Neuronal stem cell (in vitro differentiated cells): ENCODE results near the gene BHLHE40. TPM values are rescaled to one million over a fixed set of nuclear protein-coding genes. Genes with fewer than 3 reads are reported as not detected.

Experiments
- DNase-seq: peaks from one replicate; pipeline ENCODE4 v3.0.0-alpha.2; 2013; ENCODE audit warnings: low spot score
- H2AFZ ChIP-seq: one replicate; pipeline ENCODE4 v1.6.1; 2013; ENCODE audit warnings: mild to moderate bottlenecking, low read length, inconsistent platforms
- H2AK5ac ChIP-seq: 2 replicates; pipeline ENCODE4 v1.6.1; 2013; ENCODE audit warnings: low read depth, mild to moderate bottlenecking, inconsistent platforms, low read length, moderate library complexity, mixed read lengths
- H2BK120ac ChIP-seq: 2 replicates; pipeline ENCODE4 v1.6.1; 2013; ENCODE audit warnings: low read depth, mild to moderate bottlenecking, inconsistent platforms, low read length, moderate library complexity, mixed read lengths
- H2BK12ac ChIP-seq: one replicate; pipeline ENCODE4 v1.6.1; 2013; ENCODE audit warnings: low read length, inconsistent platforms
- H2BK15ac ChIP-seq: 2 replicates; pipeline ENCODE4 v1.6.1; 2013; ENCODE audit warnings: mild to moderate bottlenecking, low read length, inconsistent platforms, mixed read lengths
- H2BK5ac ChIP-seq: one replicate; pipeline ENCODE4 v1.6.1; 2013; ENCODE audit warnings: inconsistent platforms, mild to moderate bottlenecking, low read length, moderate library complexity
- H3K14ac ChIP-seq: one replicate; pipeline ENCODE4 v1.6.1; 2013; ENCODE audit warnings: low read length, inconsistent platforms
- H3K18ac ChIP-seq: 2 replicates; pipeline ENCODE4 v1.6.1; 2013; ENCODE audit warnings: low read length, inconsistent platforms
- H3K23ac ChIP-seq: 2 replicates; pipeline ENCODE4 v1.6.1; 2013; ENCODE audit warnings: low read depth, mild to moderate bottlenecking, mixed read lengths, low read length, inconsistent platforms; ENCODE audit not compliant: poor library complexity
- H3K27ac ChIP-seq: replicated peaks from 3 replicates; pipeline ENCODE4 v1.5.1; 2013; ENCODE audit warnings: low read length, inconsistent platforms
- H3K27me3 ChIP-seq, 3 experiments: 2 replicates each; pipeline ENCODE4 v1.6.1; 2013; ENCODE audit warnings: low read length in 3 of 3, mild to moderate bottlenecking in 2 of 3, inconsistent platforms in 1 of 3, low read depth in 1 of 3, mixed read lengths in 1 of 3, moderate library complexity in 1 of 3; ENCODE audit not compliant: control insufficient read depth in 3 of 3, insufficient read depth in 3 of 3
- H3K36me3 ChIP-seq, 2 donors: replicated peaks in 1 of 2; 2 replicates each; pipeline ENCODE4 v1.6.1; 2013; ENCODE audit warnings: low read length in 2 of 2; ENCODE audit not compliant: control insufficient read depth in 2 of 2, insufficient read depth in 2 of 2
- H3K4ac ChIP-seq: 2 replicates; pipeline ENCODE4 v1.6.1; 2013; ENCODE audit warnings: inconsistent platforms, mild to moderate bottlenecking, low read length, moderate library complexity
- H3K4me1 ChIP-seq, 2 donors: 1 replicate in 1 of 2; 2 replicates in 1 of 2; pipeline ENCODE4 v1.6.1; 2013; ENCODE audit warnings: low read length in 2 of 2, low read depth in 1 of 2; ENCODE audit not compliant: control insufficient read depth in 2 of 2, insufficient read depth in 1 of 2
- H3K4me2 ChIP-seq: one replicate; pipeline ENCODE4 v1.6.1; 2013; ENCODE audit warnings: mild to moderate bottlenecking, low read length, inconsistent platforms; ENCODE audit not compliant: insufficient read depth, poor library complexity, severe bottlenecking
- H3K4me3 ChIP-seq, 2 donors: 2 replicates each; pipeline ENCODE4 v1.5.1; 2013; ENCODE audit warnings: low read length in 2 of 2, mild to moderate bottlenecking in 2 of 2, inconsistent platforms in 1 of 2, moderate library complexity in 1 of 2
- H3K79me1 ChIP-seq: one replicate; pipeline ENCODE4 v1.6.1; 2013; ENCODE audit warnings: low read depth, mild to moderate bottlenecking, inconsistent platforms, low read length, moderate library complexity
- H3K9ac ChIP-seq: one replicate; pipeline ENCODE4 v1.6.1; 2013; ENCODE audit warnings: mild to moderate bottlenecking, low read depth, low read length, inconsistent platforms; ENCODE audit not compliant: poor library complexity
- H3K9me3 ChIP-seq, 2 donors: replicated peaks in 1 of 2; 2 replicates each; pipeline versions ENCODE3 to v1.6.1; 2013; ENCODE audit warnings: low read length in 2 of 2, mild to moderate bottlenecking in 2 of 2, inconsistent platforms in 1 of 2, low read depth in 1 of 2, mixed read lengths in 1 of 2, moderate library complexity in 1 of 2; ENCODE audit not compliant: control insufficient read depth in 2 of 2, insufficient read depth in 1 of 2
- H4K8ac ChIP-seq: one replicate; pipeline ENCODE4 v1.6.1; 2013; ENCODE audit warnings: low read depth, mild to moderate bottlenecking, inconsistent platforms, low read length, moderate library complexity
- H4K91ac ChIP-seq: one replicate; pipeline ENCODE4 v1.6.1; 2013; ENCODE audit warnings: low read length, low read depth, mild to moderate bottlenecking, inconsistent platforms; ENCODE audit not compliant: poor library complexity
- WGBS, 2 donors: extraction: QIAGEN DNeasy Blood & Tissue Kit; methylation state at CpG; one replicate each; pipeline ENCODE4 v1.1.7; 2013; ENCODE audit warnings: missing lambda C conversion rate in 2 of 2, mixed read lengths in 1 of 2; ENCODE audit not compliant: insufficient read length in 2 of 2, insufficient replicate concordance in 1 of 2; ENCODE audit errors: extremely low coverage in 2 of 2; 5-methylcytosine and 5-hydroxymethylcytosine counted together
- polyA plus RNA-seq, 2 experiments: library from polyadenylated mRNA; stranded (reverse); fragments of 200-250 nt; gene quantifications; one replicate each; pipeline ENCODE4 v1.2.3, GENCODE V29; 2013

Gene BHLHE40
- polyA plus RNA-seq (2013, experiment 1 of 2): 0.20 TPM
- 0.22 TPM for polyA plus RNA-seq (2013, experiment 2 of 2)

DNA sequence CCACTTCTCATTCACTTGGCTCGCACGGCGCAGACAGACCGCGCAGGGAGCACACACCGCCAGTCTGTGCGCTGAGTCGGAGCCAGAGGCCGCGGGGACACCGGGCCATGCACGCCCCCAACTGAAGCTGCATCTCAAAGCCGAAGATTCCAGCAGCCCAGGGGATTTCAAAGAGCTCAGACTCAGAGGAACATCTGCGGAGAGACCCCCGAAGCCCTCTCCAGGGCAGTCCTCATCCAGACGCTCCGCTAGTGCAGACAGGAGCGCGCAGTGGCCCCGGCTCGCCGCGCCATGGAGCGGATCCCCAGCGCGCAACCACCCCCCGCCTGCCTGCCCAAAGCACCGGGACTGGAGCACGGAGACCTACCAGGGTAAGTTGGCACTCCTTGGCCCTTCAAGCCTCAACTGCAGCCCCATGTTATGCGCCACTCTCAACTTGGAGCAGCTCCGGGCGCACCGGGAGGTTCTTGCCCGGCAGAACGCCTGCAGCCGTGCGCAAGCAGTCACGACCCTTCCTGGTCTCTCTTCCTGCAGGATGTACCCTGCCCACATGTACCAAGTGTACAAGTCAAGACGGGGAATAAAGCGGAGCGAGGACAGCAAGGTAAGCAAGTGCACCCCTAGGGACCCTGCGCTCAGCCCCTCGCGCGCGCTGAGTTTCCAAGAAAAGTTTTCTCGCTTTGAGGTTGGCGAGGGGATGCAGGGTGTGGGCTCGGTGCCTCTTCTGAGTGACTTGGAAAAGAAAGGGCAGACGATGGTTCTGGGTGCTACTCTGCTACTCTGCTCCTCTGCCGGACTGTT is at the start of gene BHLHE40:
BHLHE40 (plus strand) TSS at position 10 of the 801 bp plus-strand sequence; CDS start at position 292, 282 bp downstream.
- peaks cover 10 to 24% of the 10 kb centered on the region in 2 donors for H3K4me1 ChIP-seq
- peak within 1 kb of the TSS; percentile 47 to 77 for H3K4me3 ChIP-seq
- no peak within 1 kb of the TSS for H2AK5ac ChIP-seq
- no peak within 1 kb of the TSS for H4K91ac ChIP-seq
- no peak within 1 kb of the TSS for H4K8ac ChIP-seq
- DNase-seq: no peak
- WGBS, 2 donors: no CpG with 5 or more reads among the region's 51 CpGs
- peak within 1 kb of the TSS; percentile 98 for H3K4me2 ChIP-seq
- peaks cover 21 to 57% (median 48%) of the 10 kb centered on the region in 3 experiments for H3K27me3 ChIP-seq
- no peaks in the 10 kb centered on the region for H3K36me3 ChIP-seq
- peak within 1 kb of the TSS; percentile 89 for H2BK15ac ChIP-seq
- H2BK12ac ChIP-seq: peak within 1 kb of the TSS; percentile 0
- H2AFZ ChIP-seq: peak within 1 kb of the TSS; percentile 95
- H3K9ac ChIP-seq: peak within 1 kb of the TSS; percentile 77
- H3K27ac ChIP-seq: no peak within 1 kb of the TSS
- no peaks in the 10 kb centered on the region for H3K9me3 ChIP-seq
- no peak within 1 kb of the TSS for H3K14ac ChIP-seq
- H2BK5ac ChIP-seq: no peak within 1 kb of the TSS
- H3K23ac ChIP-seq: peak within 1 kb of the TSS; percentile 97
- H3K18ac ChIP-seq: peak within 1 kb of the TSS; percentile 89
- H3K4ac ChIP-seq: no peak within 1 kb of the TSS
- H2BK120ac ChIP-seq: peak within 1 kb of the TSS; percentile 72
- peaks cover 2% of the 10 kb centered on the region for H3K79me1 ChIP-seq

DNA sequence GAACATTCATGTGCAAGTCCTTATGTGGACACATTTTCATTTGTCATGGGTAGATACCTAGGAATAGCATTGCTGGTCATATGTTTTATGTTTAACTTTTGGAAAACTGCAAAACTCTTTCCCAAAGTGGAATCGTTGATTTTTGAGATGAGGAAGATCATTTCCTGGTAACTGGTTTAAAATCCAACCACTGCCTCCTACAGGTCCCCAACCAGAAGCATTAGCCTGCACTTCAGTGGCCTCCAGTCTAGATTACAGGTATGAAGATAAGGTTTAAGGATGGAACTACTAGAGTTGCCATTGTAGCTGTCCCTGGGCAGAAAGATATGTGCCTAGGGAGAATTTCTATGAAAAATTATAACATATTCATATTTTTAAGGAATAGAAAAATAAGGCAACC is 48.7 kb upstream of the BHLHE40 start:
- H3K9me3 ChIP-seq: peaks cover 0 to 2% of the 10 kb centered on the region in 2 donors
- no peak for DNase-seq
- H3K27me3 ChIP-seq: no peaks in the 10 kb centered on the region
- H3K4me2 ChIP-seq: no peak overlapping the region
- WGBS, 2 donors: no CpG with 5 or more reads among the region's 1 CpG
- H2BK120ac ChIP-seq: no peak overlapping the region
- no peak overlapping the region for H2BK15ac ChIP-seq
- H2BK12ac ChIP-seq: no peak overlapping the region
- H3K79me1 ChIP-seq: no peaks in the 10 kb centered on the region
- no peak overlapping the region for H2BK5ac ChIP-seq
- H2AFZ ChIP-seq: no peak overlapping the region
- no peak overlapping the region for H3K4ac ChIP-seq
- no peak overlapping the region for H3K23ac ChIP-seq
- no peak overlapping the region for H3K27ac ChIP-seq
- H4K8ac ChIP-seq: no peak overlapping the region
- H4K91ac ChIP-seq: no peak overlapping the region
- no peak overlapping the region for H3K18ac ChIP-seq
- H2AK5ac ChIP-seq: no peak overlapping the region
- no peak overlapping the region for H3K4me3 ChIP-seq
- H3K9ac ChIP-seq: no peak overlapping the region
- no peak overlapping the region for H3K14ac ChIP-seq
- peaks cover 0 to 3% of the 10 kb centered on the region in 2 donors for H3K4me1 ChIP-seq
- no peaks in the 10 kb centered on the region for H3K36me3 ChIP-seq

DNA sequence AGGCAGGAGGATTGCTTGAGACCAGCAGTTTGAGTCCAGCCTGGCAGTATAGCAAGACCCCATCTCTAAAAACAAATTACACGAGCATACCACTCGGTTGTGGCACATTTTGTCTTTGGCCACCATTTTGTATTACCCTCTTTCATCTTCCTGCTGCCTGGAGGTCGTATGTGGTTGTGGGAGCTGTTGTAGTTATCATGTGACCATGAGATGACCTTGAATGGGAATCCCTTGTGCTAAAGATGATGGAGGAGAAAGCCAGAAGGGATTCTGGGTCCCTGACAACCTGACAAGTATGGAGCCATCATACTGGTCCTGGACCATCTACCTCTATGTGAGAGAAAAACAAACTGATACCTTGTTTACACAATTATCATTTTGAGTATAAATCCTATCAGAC is 45.2 kb upstream of the BHLHE40 start:
- no peaks in the 10 kb centered on the region for H3K27me3 ChIP-seq
- no peak overlapping the region for H3K4me2 ChIP-seq
- no peak overlapping the region for H2AFZ ChIP-seq
- no CpG with 5 or more reads among the region's 3 CpGs for WGBS, 2 donors
- no peak overlapping the region for H4K91ac ChIP-seq
- H3K27ac ChIP-seq: no peak overlapping the region
- no peak overlapping the region for H4K8ac ChIP-seq
- H3K79me1 ChIP-seq: no peaks in the 10 kb centered on the region
- H3K23ac ChIP-seq: no peak overlapping the region
- no peak overlapping the region for H3K18ac ChIP-seq
- no peaks in the 10 kb centered on the region for H3K36me3 ChIP-seq
- no peak overlapping the region for H2AK5ac ChIP-seq
- H2BK5ac ChIP-seq: no peak overlapping the region
- no peak overlapping the region for H3K4ac ChIP-seq
- H3K9ac ChIP-seq: no peak overlapping the region
- no peak overlapping the region for H2BK12ac ChIP-seq
- H3K14ac ChIP-seq: no peak overlapping the region
- peaks cover 0 to 3% of the 10 kb centered on the region in 2 donors for H3K4me1 ChIP-seq
- no peak for DNase-seq
- H2BK120ac ChIP-seq: no peak overlapping the region
- H3K9me3 ChIP-seq: no peaks in the 10 kb centered on the region
- no peak overlapping the region for H2BK15ac ChIP-seq
- H3K4me3 ChIP-seq: no peak overlapping the region

DNA sequence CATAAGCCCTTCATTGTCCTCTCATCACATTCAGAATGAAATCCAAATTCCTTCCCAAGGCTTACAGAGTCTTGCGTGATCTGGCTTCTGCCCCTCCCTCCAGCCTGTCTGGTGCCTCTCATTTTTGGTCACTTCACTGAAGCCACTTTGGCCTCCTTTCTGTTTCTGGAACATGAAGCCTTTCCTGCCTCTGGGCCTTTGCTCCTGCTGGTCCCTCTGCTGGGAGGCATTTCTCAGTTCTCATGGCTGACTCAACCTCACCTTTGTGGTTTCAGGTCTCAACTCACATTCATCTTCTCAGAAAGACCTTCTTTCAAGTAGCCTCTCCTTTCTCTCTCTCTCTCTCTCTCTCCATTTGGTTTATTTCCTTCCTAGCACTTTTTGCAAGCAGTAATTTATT is 43.9 kb upstream of the BHLHE40 start:
- H2BK12ac ChIP-seq: no peak overlapping the region
- H3K9ac ChIP-seq: no peak overlapping the region
- H2AFZ ChIP-seq: no peak overlapping the region
- no peak for DNase-seq
- no peak overlapping the region for H2AK5ac ChIP-seq
- no peak overlapping the region for H3K18ac ChIP-seq
- H2BK5ac ChIP-seq: no peak overlapping the region
- H2BK15ac ChIP-seq: no peak overlapping the region
- H3K27ac ChIP-seq: no peak overlapping the region
- H3K36me3 ChIP-seq: no peaks in the 10 kb centered on the region
- no peaks in the 10 kb centered on the region for H3K79me1 ChIP-seq
- H4K91ac ChIP-seq: no peak overlapping the region
- H3K4me3 ChIP-seq: no peak overlapping the region
- H3K9me3 ChIP-seq: no peaks in the 10 kb centered on the region
- H4K8ac ChIP-seq: no peak overlapping the region
- no CpG with 5 or more reads among the region's 1 CpG for WGBS, 2 donors
- H3K4me1 ChIP-seq: peaks cover 0 to 3% of the 10 kb centered on the region in 2 donors
- no peak overlapping the region for H3K4ac ChIP-seq
- H3K4me2 ChIP-seq: no peak overlapping the region
- no peaks in the 10 kb centered on the region for H3K27me3 ChIP-seq
- no peak overlapping the region for H3K23ac ChIP-seq
- no peak overlapping the region for H2BK120ac ChIP-seq
- no peak overlapping the region for H3K14ac ChIP-seq
